SH-SY5Y (cell line): Measurements from ENCODE around the gene B4GALT2.

Experiments
- GATA2 ChIP-seq: IDR thresholded peaks from 2 replicates; pipeline ENCODE4 v1.6.1; 2011; ENCODE audit warnings: mild to moderate bottlenecking, low read depth, low read length
- GATA3 ChIP-seq: IDR thresholded peaks from 2 replicates; pipeline ENCODE4 v1.6.1; 2011; ENCODE audit warnings: low read depth, mild to moderate bottlenecking, low read length, moderate library complexity

GRCh38 chr1:43976045-43976444, 3.0 kb upstream of the B4GALT2 start:
- TF ChIP-seq GATA2: no peak
- TF ChIP-seq GATA3: no peak
